ENCODE measurements around the gene CASP1. TPM values are rescaled to one million over a fixed set of nuclear protein-coding genes. Genes with fewer than 3 reads are reported as not detected.

The CASP1 gene
- total RNA-seq, 1 donor from 2014 or later, result 58.8 TPM

GRCh38 chr11:105045676-105046296 lies 10.8 kb upstream of the CASP1 start:
- peak; percentile 74 for ATAC-seq

- ATAC-seq, result peak; percentile 79
Observed at GRCh38 chr11:105044557-105045524, 9.9 kb upstream of the CASP1 start, which contains the start of gene CARD16. Gene CARD16 (minus strand): TSS chr11:105045335. CDS start chr11:105045297, 38 bp downstream.

- no peak for ATAC-seq
Observed at GRCh38 chr11:105042178-105042577, 7.2 kb upstream of the CASP1 start.

GRCh38 chr11:105040703-105041102 lies 5.8 kb upstream of the CASP1 start:
- no peak for ATAC-seq

- ATAC-seq, result peak; percentile 20
Observed at GRCh38 chr11:105034388-105034787, 556 bp downstream of the CASP1 start.

- ATAC-seq, result no peak
Observed at GRCh38 chr11:105033781-105034180, 1.2 kb downstream of the CASP1 start.

- no peak for ATAC-seq
Observed at GRCh38 chr11:105033343-105033742, 1.6 kb downstream of the CASP1 start.

- no peak for ATAC-seq
Observed at GRCh38 chr11:105032495-105032894, 2.4 kb downstream of the CASP1 start.

GRCh38 chr11:105027678-105028077 lies 7.3 kb downstream of the CASP1 start:
- no peak for ATAC-seq

- ATAC-seq, result no peak
Observed at GRCh38 chr11:105024394-105024793, 10.6 kb downstream of the CASP1 start.

GRCh38 chr11:105023003-105023402 lies 11.9 kb downstream of the CASP1 start, which contains the start of gene CASP5:
Gene CASP5 (minus strand): TSS chr11:105023168. CDS start chr11:105023136, 32 bp downstream.
- ATAC-seq, result peak; percentile 11

- ATAC-seq, result no peak
Observed at GRCh38 chr11:105022527-105022926, 12.4 kb downstream of the CASP1 start.

GRCh38 chr11:105007463-105007862 lies 27.5 kb downstream of the CASP1 start:
- no peak for ATAC-seq

- no peak for ATAC-seq
Observed at GRCh38 chr11:105005451-105005845, 29.5 kb downstream of the CASP1 start.

GRCh38 chr11:105004021-105004420 lies 30.9 kb downstream of the CASP1 start:
- no peak for ATAC-seq

- ATAC-seq, result no peak
Observed at GRCh38 chr11:105003151-105003550, 31.8 kb downstream of the CASP1 start.

GRCh38 chr11:105000797-105001196 lies 34.1 kb downstream of the CASP1 start:
- peak; percentile 55 for ATAC-seq

GRCh38 chr11:105000167-105000566 lies 34.8 kb downstream of the CASP1 start:
- no peak for ATAC-seq

- no peak for ATAC-seq
Observed at GRCh38 chr11:104999721-105000120, 35.2 kb downstream of the CASP1 start.

GRCh38 chr11:104997288-104997687 lies 37.7 kb downstream of the CASP1 start:
- ATAC-seq, result no peak

GRCh38 chr11:104995001-104995408 lies 39.9 kb downstream of the CASP1 start:
- ATAC-seq, result no peak

- no peak for ATAC-seq
Observed at GRCh38 chr11:104992781-104993180, 42.2 kb downstream of the CASP1 start.

- ATAC-seq, result no peak
Observed at GRCh38 chr11:104991994-104992393, 43.0 kb downstream of the CASP1 start.

GRCh38 chr11:104984808-104985207 lies 50.1 kb downstream of the CASP1 start:
- ATAC-seq, result no peak
